ENCODE results near the gene C4orf17. TPM values are rescaled to one million over a fixed set of nuclear protein-coding genes. Genes with fewer than 3 reads are reported as not detected.

Gene C4orf17
- total and polyA plus RNA-seq, 12 donors = not detected

- no peak overlapping the region for H3K4me3 ChIP-seq
- no peaks in the 10 kb centered on the region for H3K36me3 ChIP-seq (replicated peaks in 1 of 2)
- WGBS, 4 donors = 77 to 97% (median 89%) methylated on average over 1 of the region's 1 CpG
- no peaks in the 10 kb centered on the region for H3K4me1 ChIP-seq (replicated peaks in 1 of 2)
- H3K9me3 ChIP-seq (replicated peaks in 1 of 3) = no peaks in the 10 kb centered on the region
- no peak for DNase-seq
- no peaks in the 10 kb centered on the region for H3K27me3 ChIP-seq
- intact Hi-C loops (cut with DNase I) = no loop called here
- TF ChIP-seq, protein P1, sequence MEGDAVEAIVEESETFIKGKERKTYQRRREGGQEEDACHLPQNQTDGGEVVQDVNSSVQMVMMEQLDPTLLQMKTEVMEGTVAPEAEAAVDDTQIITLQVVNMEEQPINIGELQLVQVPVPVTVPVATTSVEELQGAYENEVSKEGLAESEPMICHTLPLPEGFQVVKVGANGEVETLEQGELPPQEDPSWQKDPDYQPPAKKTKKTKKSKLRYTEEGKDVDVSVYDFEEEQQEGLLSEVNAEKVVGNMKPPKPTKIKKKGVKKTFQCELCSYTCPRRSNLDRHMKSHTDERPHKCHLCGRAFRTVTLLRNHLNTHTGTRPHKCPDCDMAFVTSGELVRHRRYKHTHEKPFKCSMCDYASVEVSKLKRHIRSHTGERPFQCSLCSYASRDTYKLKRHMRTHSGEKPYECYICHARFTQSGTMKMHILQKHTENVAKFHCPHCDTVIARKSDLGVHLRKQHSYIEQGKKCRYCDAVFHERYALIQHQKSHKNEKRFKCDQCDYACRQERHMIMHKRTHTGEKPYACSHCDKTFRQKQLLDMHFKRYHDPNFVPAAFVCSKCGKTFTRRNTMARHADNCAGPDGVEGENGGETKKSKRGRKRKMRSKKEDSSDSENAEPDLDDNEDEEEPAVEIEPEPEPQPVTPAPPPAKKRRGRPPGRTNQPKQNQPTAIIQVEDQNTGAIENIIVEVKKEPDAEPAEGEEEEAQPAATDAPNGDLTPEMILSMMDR (IDR thresholded peaks at IDR 0.05) = no peak
- no peak for TF ChIP-seq POLR2A (IDR thresholded peaks at IDR 0.05)
- H3K27ac ChIP-seq = no peak overlapping the region
Measured at GRCh38 chr4:99573735-99574368, 63.0 kb downstream of the C4orf17 start.

DNA sequence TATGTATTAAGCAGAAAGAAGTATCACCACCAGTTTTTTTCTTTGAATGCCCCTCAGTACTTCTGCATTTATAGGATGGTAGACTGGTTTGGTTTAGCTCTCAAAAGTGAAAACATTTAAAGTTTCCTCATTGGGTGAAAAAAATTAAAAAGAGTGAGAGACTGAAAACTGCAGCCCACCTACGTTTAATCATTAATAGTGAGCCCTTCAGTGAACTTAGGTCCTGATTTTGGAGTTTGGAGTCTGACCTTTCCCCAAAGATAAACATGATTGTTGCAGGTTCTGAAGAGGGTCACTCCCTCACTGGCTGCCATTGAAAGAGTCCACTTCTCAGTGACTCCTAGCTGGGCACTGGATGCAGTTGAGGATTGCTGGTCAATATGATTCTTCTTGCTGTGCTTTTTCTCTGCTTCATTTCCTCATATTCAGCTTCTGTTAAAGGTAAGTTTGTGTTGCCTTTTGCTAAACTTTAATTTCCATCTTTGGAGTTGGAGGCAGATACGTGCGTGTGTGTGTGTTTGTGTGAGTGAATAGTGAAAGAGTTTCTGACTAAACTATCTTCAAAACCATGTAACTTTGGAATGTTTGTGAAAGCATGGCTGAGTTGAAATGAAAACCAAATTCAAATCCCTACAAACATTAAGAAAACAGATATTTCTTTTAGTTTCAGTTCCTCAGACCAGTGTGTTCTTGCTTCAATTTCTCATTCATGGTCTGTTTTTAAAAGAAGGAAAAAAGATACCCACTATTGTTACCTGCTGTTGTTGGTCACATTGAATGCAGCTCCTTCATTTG is 63.9 kb downstream of the C4orf17 start, which contains the start of gene MTTP:
MTTP (plus strand) TSS at position 295 of the 795 bp plus-strand sequence; CDS start at position 381, 86 bp downstream.
- Histone ChIP-seq H3K36me3 (replicated peaks in 1 of 2) (no peaks in the 10 kb centered on the region), H3K9me3 (replicated peaks in 1 of 3) (no peaks in the 10 kb centered on the region), H3K4me3 (no peak within 1 kb of the TSS), H3K27ac (no peak within 1 kb of the TSS), H3K4me1 (replicated peaks in 1 of 2) (no peaks in the 10 kb centered on the region), H3K27me3 (no peaks in the 10 kb centered on the region)
- 71 to 87% (median 80%) methylated on average over 3 of the region's 3 CpGs for WGBS, 4 donors
- no peak for TF ChIP-seq POLR2A (IDR thresholded peaks at IDR 0.05)
- TF ChIP-seq, protein P1 (IDR thresholded peaks at IDR 0.05) = no peak
- no peak for DNase-seq
- intact Hi-C loops (cut with DNase I) = no loop called here

- WGBS, 4 donors = 89 to 92% (median 90%) methylated on average over 2 of the region's 2 CpGs
- intact Hi-C loops (cut with DNase I) = no loop called here
- no peaks in the 10 kb centered on the region for H3K36me3 ChIP-seq (replicated peaks in 1 of 2)
- H3K27ac ChIP-seq = no peak overlapping the region
- H3K4me1 ChIP-seq (replicated peaks in 1 of 2) = no peaks in the 10 kb centered on the region
- H3K4me3 ChIP-seq = no peak overlapping the region
- no peak for DNase-seq
- TF ChIP-seq POLR2A (IDR thresholded peaks at IDR 0.05) = no peak
- TF ChIP-seq, protein P1 (IDR thresholded peaks at IDR 0.05) = no peak
- H3K9me3 ChIP-seq (replicated peaks in 1 of 3) = no peaks in the 10 kb centered on the region
- H3K27me3 ChIP-seq = no peaks in the 10 kb centered on the region
Measured at GRCh38 chr4:99578714-99579113, 67.9 kb downstream of the C4orf17 start.

GRCh38 chr4:99585516-99585915 is 74.7 kb downstream of the C4orf17 start:
- Histone ChIP-seq H3K27me3 (no peaks in the 10 kb centered on the region), H3K4me3 (no peak overlapping the region), H3K27ac (no peak overlapping the region), H3K36me3 (replicated peaks in 1 of 2) (no peaks in the 10 kb centered on the region), H3K9me3 (replicated peaks in 1 of 3) (no peaks in the 10 kb centered on the region), H3K4me1 (replicated peaks in 1 of 2) (no peaks in the 10 kb centered on the region)
- no peak for DNase-seq
- WGBS, 4 donors = 90 to 97% (median 95%) methylated on average over 1 of the region's 1 CpG
- intact Hi-C loops (cut with DNase I) = no loop called here
- TF ChIP-seq, protein P1 (IDR thresholded peaks at IDR 0.05) = no peak
- no peak for TF ChIP-seq POLR2A (IDR thresholded peaks at IDR 0.05)
